HG03066 (cell line): ENCODE results near the gene CCDC57.

Experiments used
- ATAC-seq: cut with Tn5 transposase; IDR thresholded peaks from one replicate; pipeline ENCODE4 v1.9.1; 2021; ENCODE audit warnings: low read depth; ENCODE audit not compliant: unreplicated experiment

The CCDC57 gene

GRCh38 chr17:82056729-82057621, 155.7 kb downstream of the CCDC57 start:
- ATAC-seq, result no peak

GRCh38 chr17:82055965-82056728, 156.5 kb downstream of the CCDC57 start:
- no peak for ATAC-seq

GRCh38 chr17:82055023-82055964, 157.3 kb downstream of the CCDC57 start:
- ATAC-seq, result no peak

GRCh38 chr17:82054351-82055022, 158.2 kb downstream of the CCDC57 start:
- ATAC-seq, result no peak

- ATAC-seq, result no peak
These were observed 158.9 kb downstream of the CCDC57 start for GRCh38 chr17:82053556-82054263.

- no peak for ATAC-seq
These were observed 159.5 kb downstream of the CCDC57 start for GRCh38 chr17:82053130-82053529.

GRCh38 chr17:82052638-82053059, 160.0 kb downstream of the CCDC57 start:
- no peak for ATAC-seq

GRCh38 chr17:82051776-82052637, 160.6 kb downstream of the CCDC57 start, which contains the start of the genes GPS1 and RFNG:
Gene GPS1 (plus strand): TSS chr17:82051898. CDS start chr17:82051932, 34 bp downstream.
Gene RFNG (minus strand): TSS chr17:82051811. CDS start chr17:82051766, 45 bp downstream.
- ATAC-seq, result no peak
